ENCODE data around the gene NHLRC2. TPM values are rescaled to one million over a fixed set of nuclear protein-coding genes. Genes with fewer than 3 reads are reported as not detected.

Gene NHLRC2
- total RNA-seq, 6 experiments from 2014 or later, result 14.5 to 28.4 (median 23.0) TPM

GRCh38 chr10:113907166-113907565 is 52.7 kb downstream of the NHLRC2 start:
- TF ChIP-seq, protein P1, sequence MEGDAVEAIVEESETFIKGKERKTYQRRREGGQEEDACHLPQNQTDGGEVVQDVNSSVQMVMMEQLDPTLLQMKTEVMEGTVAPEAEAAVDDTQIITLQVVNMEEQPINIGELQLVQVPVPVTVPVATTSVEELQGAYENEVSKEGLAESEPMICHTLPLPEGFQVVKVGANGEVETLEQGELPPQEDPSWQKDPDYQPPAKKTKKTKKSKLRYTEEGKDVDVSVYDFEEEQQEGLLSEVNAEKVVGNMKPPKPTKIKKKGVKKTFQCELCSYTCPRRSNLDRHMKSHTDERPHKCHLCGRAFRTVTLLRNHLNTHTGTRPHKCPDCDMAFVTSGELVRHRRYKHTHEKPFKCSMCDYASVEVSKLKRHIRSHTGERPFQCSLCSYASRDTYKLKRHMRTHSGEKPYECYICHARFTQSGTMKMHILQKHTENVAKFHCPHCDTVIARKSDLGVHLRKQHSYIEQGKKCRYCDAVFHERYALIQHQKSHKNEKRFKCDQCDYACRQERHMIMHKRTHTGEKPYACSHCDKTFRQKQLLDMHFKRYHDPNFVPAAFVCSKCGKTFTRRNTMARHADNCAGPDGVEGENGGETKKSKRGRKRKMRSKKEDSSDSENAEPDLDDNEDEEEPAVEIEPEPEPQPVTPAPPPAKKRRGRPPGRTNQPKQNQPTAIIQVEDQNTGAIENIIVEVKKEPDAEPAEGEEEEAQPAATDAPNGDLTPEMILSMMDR (IDR thresholded peaks at IDR 0.05), result no peak
- no peak for TF ChIP-seq POLR2A (IDR thresholded peaks at IDR 0.05)
- no peaks in the 10 kb centered on the region for H3K9me3 ChIP-seq
- no peak overlapping the region for H3K4me3 ChIP-seq
- H3K36me3 ChIP-seq, result peaks cover 0 to 43% (median 5%) of the 10 kb centered on the region in 4 donors
- H3K4me1 ChIP-seq, result no peaks in the 10 kb centered on the region
- WGBS (ENCODE audit: insufficient coverage, low coverage, low lambda C conversion rate, missing lambda C conversion rate), result 82% methylated on average over 3 of the region's 3 CpGs
- DNase-seq, result no peak
- H3K27me3 ChIP-seq, result no peaks in the 10 kb centered on the region
- intact Hi-C loops (cut with DNase I), result no loop called here
- H3K27ac ChIP-seq, result no peak overlapping the region
- ATAC-seq, result no peak

- no peak for ATAC-seq
- Histone ChIP-seq H3K27ac (no peak overlapping the region), H3K4me1 (no peaks in the 10 kb centered on the region), H3K9me3 (no peaks in the 10 kb centered on the region), H3K36me3 (peaks cover 0 to 34% (median 2%) of the 10 kb centered on the region in 4 donors), H3K4me3 (no peak overlapping the region), H3K27me3 (no peaks in the 10 kb centered on the region)
- no peak for DNase-seq
- intact Hi-C loops (cut with DNase I), result no loop called here
- 100% methylated on average over 1 of the region's 1 CpG for WGBS (ENCODE audit: insufficient coverage, low coverage, low lambda C conversion rate, missing lambda C conversion rate)
- TF ChIP-seq, protein P1 (IDR thresholded peaks at IDR 0.05), result no peak
- TF ChIP-seq POLR2A (IDR thresholded peaks at IDR 0.05), result no peak
These were observed 53.8 kb downstream of the NHLRC2 start for GRCh38 chr10:113908236-113908635.

- Histone ChIP-seq H3K36me3 (peaks cover 0 to 14% (median 0%) of the 10 kb centered on the region in 4 donors), H3K4me3 (no peak overlapping the region), H3K27me3 (no peaks in the 10 kb centered on the region), H3K27ac (no peak overlapping the region), H3K9me3 (no peaks in the 10 kb centered on the region), H3K4me1 (no peaks in the 10 kb centered on the region)
- ATAC-seq (no peak), DNase-seq (no peak)
- intact Hi-C loops (cut with DNase I), result no loop called here
- WGBS (ENCODE audit: insufficient coverage, low coverage, low lambda C conversion rate, missing lambda C conversion rate), result 64% methylated on average over 1 of the region's 1 CpG
- no peak for TF ChIP-seq POLR2A (IDR thresholded peaks at IDR 0.05)
- TF ChIP-seq, protein P1 (IDR thresholded peaks at IDR 0.05), result no peak
These were observed 56.7 kb downstream of the NHLRC2 start for GRCh38 chr10:113911113-113911512.

- Histone ChIP-seq H3K4me1 (no peaks in the 10 kb centered on the region), H3K27me3 (no peaks in the 10 kb centered on the region), H3K9me3 (no peaks in the 10 kb centered on the region), H3K4me3 (no peak overlapping the region), H3K27ac (no peak overlapping the region), H3K36me3 (peaks cover 0 to 14% (median 0%) of the 10 kb centered on the region in 4 donors)
- WGBS (ENCODE audit: insufficient coverage, low coverage, low lambda C conversion rate, missing lambda C conversion rate), result 98% methylated on average over 6 of the region's 6 CpGs
- ATAC-seq (no peak), DNase-seq (no peak)
- intact Hi-C loops (cut with DNase I), result no loop called here
- TF ChIP-seq POLR2A (IDR thresholded peaks at IDR 0.05), result no peak
- TF ChIP-seq, protein P1 (IDR thresholded peaks at IDR 0.05), result no peak
These were observed 57.4 kb downstream of the NHLRC2 start for GRCh38 chr10:113911839-113912238.

- Histone ChIP-seq H3K4me1 (no peaks in the 10 kb centered on the region), H3K9me3 (no peaks in the 10 kb centered on the region), H3K4me3 (no peak overlapping the region), H3K27ac (no peak overlapping the region), H3K27me3 (no peaks in the 10 kb centered on the region), H3K36me3 (peaks cover 0 to 14% (median 0%) of the 10 kb centered on the region in 4 donors)
- TF ChIP-seq, protein P1 (IDR thresholded peaks at IDR 0.05), result no peak
- no peak for TF ChIP-seq POLR2A (IDR thresholded peaks at IDR 0.05)
- no peak for ATAC-seq
- intact Hi-C loops (cut with DNase I), result no loop called here
- no peak for DNase-seq
- 88% methylated on average over 7 of the region's 7 CpGs for WGBS (ENCODE audit: insufficient coverage, low coverage, low lambda C conversion rate, missing lambda C conversion rate)
These were observed 58.1 kb downstream of the NHLRC2 start for GRCh38 chr10:113912582-113912981.
